Sigmoid colon (tissue), 4 donors: ENCODE data around the gene SLC17A5.

Source experiments
- CTCF ChIP-seq, 4 experiments: fragments of 450-650 bp in 3 of 4; fragments of 200-600 bp in 1 of 4; IDR thresholded peaks; one replicate each; pipeline ENCODE4 v1.5.1; 2016 to 2019; ENCODE audit warnings: antibody characterized with exemption in 4 of 4, mild to moderate bottlenecking in 3 of 4, moderate library complexity in 2 of 4
- POLR2AphosphoS5 ChIP-seq, 4 donors: sonication (generic); formaldehyde crosslinking; IDR thresholded peaks; one replicate each; pipeline ENCODE4 v1.6.1; 2017; ENCODE audit warnings: antibody characterized with exemption in 4 of 4

DNA sequence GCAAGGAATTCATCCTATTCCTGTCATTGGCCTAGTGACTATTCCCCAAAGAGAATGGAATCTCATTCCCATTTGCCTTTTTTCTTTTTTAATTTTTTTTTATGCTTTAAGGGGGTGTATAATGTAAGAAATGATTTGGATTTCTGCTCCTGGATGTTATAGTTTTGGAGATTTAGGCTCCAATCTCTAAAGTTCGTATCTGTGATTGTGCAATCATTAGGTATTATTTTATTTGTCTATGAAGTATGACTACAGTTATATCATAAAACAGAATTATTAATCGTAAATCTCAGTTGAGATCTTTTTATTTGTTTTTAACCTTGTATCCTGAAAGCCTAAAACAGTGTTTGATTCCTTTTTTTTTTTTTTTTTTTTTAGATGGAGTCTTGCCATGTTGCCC is 91.2 kb downstream of the SLC17A5 start:
- TF ChIP-seq POLR2AphosphoS5 (IDR thresholded peaks at IDR 0.05) (no peak), CTCF (IDR thresholded peaks at IDR 0.05) (no peak)
